ENCODE data around the gene KDM5B. TPM values are rescaled to one million over a fixed set of nuclear protein-coding genes. Genes with fewer than 3 reads are reported as not detected.

Gene KDM5B
- total and polyA plus RNA-seq, 2 of the 8 experiments (the other 6 are each of a cell fraction or from before 2014, with no cell fraction given) = 73.3 to 210 TPM

GRCh38 chr1:202700061-202700460 is 108.2 kb downstream of the KDM5B start (continued):
- TF ChIP-seq TCF12 (IDR thresholded peaks at IDR 0.05; ENCODE audit: low read depth, low read length) = no peak
- no peak for TF ChIP-seq RXRA (IDR thresholded peaks at IDR 0.05; ENCODE audit: insufficient read depth, low read depth, low read length)
- TF ChIP-seq PHF8 (conservative IDR thresholded peaks at IDR 0.05; ENCODE audit: low read depth, low read length) = no peak
- TF ChIP-seq NRF1 (IDR thresholded peaks at IDR 0.05; ENCODE audit: low read depth, low read length) = no peak
- TF ChIP-seq HDAC6 (IDR thresholded peaks at IDR 0.05; ENCODE audit: low read depth, low read length) = no peak
- no peak for TF ChIP-seq SIX5 (IDR thresholded peaks at IDR 0.05; ENCODE audit: low read depth, low read length)

All from H1 (cell line).